LNCAP (cell line): ENCODE measurements around the gene KRR1.

Experiments
- CTCF ChIP-seq: fragments of 450-650 bp; IDR thresholded peaks from 2 replicates; pipeline ENCODE4 v1.5.1; 2017; ENCODE audit warnings: mild to moderate bottlenecking

KRR1 gene

GRCh38 chr12:75508159-75508558 is 3.2 kb downstream of the KRR1 start:
- no peak for TF ChIP-seq CTCF

- TF ChIP-seq CTCF = no peak
Observed at GRCh38 chr12:75507086-75507485, 4.3 kb downstream of the KRR1 start.

GRCh38 chr12:75505706-75506312 is 5.6 kb downstream of the KRR1 start:
- peak; percentile 75 for TF ChIP-seq CTCF

DNA sequence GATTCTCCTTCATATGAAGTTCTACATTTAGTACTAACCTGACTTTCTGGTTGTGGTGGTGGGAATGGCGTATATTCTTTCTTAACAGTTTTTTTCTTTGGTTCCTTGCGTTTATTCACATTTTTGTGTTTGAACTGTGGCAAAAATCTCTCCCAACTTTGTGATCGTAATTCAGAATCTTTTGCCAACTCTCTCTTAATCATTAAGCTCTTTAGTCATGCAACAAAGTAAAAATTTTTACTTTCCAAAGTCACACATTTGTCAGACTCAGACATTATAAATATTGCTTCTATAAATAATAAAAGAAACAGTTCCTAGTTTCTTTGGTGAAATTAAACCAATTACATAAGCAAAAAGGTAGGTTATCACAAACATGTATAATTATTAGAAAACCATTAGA is 7.5 kb downstream of the KRR1 start:
- no peak for TF ChIP-seq CTCF

DNA sequence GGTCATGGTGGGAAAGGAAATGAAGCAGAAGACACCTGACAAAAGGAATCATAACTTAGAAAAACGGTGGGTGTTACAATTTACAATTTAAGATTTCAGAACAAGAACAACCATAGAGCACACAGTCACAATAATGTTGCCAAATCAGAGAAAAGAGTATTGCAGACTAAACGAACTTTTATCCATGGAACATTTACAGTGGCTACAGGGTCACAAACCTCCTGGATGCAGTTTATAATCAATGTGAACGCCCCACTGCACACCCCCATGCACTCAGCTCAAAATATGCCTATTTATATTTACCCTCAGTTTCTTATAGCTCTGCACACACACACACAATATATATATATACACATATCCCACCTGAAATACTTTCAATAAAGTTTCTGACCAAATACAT is 8.0 kb downstream of the KRR1 start:
- no peak for TF ChIP-seq CTCF

GRCh38 chr12:75491169-75491568 is 20.2 kb downstream of the KRR1 start:
- TF ChIP-seq CTCF = no peak

GRCh38 chr12:75489613-75490210 is 21.7 kb downstream of the KRR1 start:
- no peak for TF ChIP-seq CTCF

DNA sequence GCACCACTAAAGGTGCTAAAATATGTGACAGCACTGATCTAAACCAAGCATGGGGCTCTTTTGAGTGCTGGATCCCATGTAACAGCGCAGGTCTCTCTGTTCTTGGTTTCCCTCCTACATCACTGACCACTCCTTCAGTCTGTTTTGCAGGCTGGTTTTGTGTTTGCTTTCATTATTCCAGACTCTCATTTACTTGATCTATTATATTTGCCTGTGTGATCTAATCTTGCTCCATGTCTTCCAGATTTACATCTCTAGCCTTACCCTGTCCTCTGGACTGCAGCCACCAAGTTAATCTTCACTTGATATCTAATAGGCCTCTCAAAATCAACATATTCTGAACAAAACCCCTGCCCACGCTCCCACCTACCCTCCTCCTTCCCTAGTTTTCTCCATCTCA is 22.2 kb downstream of the KRR1 start:
- TF ChIP-seq CTCF = no peak
